HCT116 (cell line): Measurements from ENCODE around the gene DBN1. TPM values are rescaled to one million over a fixed set of nuclear protein-coding genes. Genes with fewer than 3 reads are reported as not detected.

ENCODE experiments used
- ATAC-seq: fragments of 200-7000 bp; cut with Tn5 transposase; 2 replicates; pipeline ENCODE4 v1.9.1; 2020; ENCODE audit warnings: mild to moderate bottlenecking, moderate library complexity
- BruUV-seq: library from RNA; stranded (reverse); fragments of 400-500 nt; replicated peaks from 2 replicates; lab custom pipeline; 2021; lab: Mats Ljungman, UMichigan
- CTCF ChIA-PET: fragments of 300-600 bp; sonication (Branson Sonifier 250); formaldehyde crosslinking; loops from one replicate; lab custom pipeline; 2021; ENCODE audit warnings: antibody characterized with exemption; lab: Charles Lee
- POLR2A ChIA-PET: fragments of 300-600, 350-600 bp; sonication (Branson Sonifier 250); formaldehyde crosslinking; loops from one replicate; lab custom pipeline; 2021; ENCODE audit warnings: antibody characterized with exemption; lab: Charles Lee
- RAD21 ChIA-PET, 2 experiments: fragments of 300-600 bp; sonication (Branson Sonifier 250); formaldehyde crosslinking; loops; one replicate each; lab custom pipeline; 2023; ENCODE audit warnings: low total read pairs in 2 of 2; ENCODE audit not compliant: uncharacterized antibody in 2 of 2, unreplicated experiment in 2 of 2, low non-redundant PET in 1 of 2; lab: Charles Lee
- DNase-seq: peaks from one replicate; pipeline ENCODE4 v3.0.0-alpha.2; 2010; ENCODE audit warnings: low read depth, low spot score
- H2AFZ ChIP-seq: fragments of 200-600 bp; shearing (Covaris generic), sonication (generic); 2 replicates; pipeline ENCODE4 v1.6.1; 2017; ENCODE audit warnings: low read depth, mixed run types, mixed read lengths, antibody characterized with exemption, low read length; ENCODE audit not compliant: poor library complexity, severe bottlenecking
- H3K27ac ChIP-seq: 2 replicates; pipeline ENCODE4 v1.5.1; 2012; ENCODE audit warnings: low read depth, low read length
- H3K27me3 ChIP-seq: fragments of 200-600 bp; sonication (generic); 2 replicates; pipeline ENCODE4 v1.6.1; 2016; ENCODE audit warnings: mixed run types, low read length, mixed read lengths; ENCODE audit not compliant: insufficient read depth
- H3K36me3 ChIP-seq, 2 experiments: fragments of 200-500 bp in 1 of 2; fragments of 200-600 bp in 1 of 2; sonication (Bioruptor generic) in 1 of 2; sonication (generic) in 1 of 2; 2 replicates each; pipeline versions ENCODE4 v1.5.1 to v1.6.1; 2014 to 2016; ENCODE audit warnings: low read length in 2 of 2, inconsistent platforms in 1 of 2, mixed read lengths in 1 of 2, mixed run types in 1 of 2; ENCODE audit not compliant: insufficient read depth in 2 of 2, control insufficient read depth in 1 of 2
- H3K4me1 ChIP-seq, 2 experiments: fragments of 200-600 bp in 1 of 2; sonication (generic) in 1 of 2; 2 replicates each; pipeline versions ENCODE4 v1.5.1 to v1.6.1; 2012 to 2017; ENCODE audit warnings: low read length in 2 of 2, inconsistent platforms in 1 of 2, mild to moderate bottlenecking in 1 of 2, mixed read lengths in 1 of 2, mixed run types in 1 of 2, moderate library complexity in 1 of 2; ENCODE audit not compliant: insufficient read depth in 2 of 2, control insufficient read depth in 1 of 2
- H3K4me2 ChIP-seq: fragments of 200-600 bp; sonication (generic); 2 replicates; pipeline ENCODE4 v1.6.1; 2017; ENCODE audit warnings: mixed run types, low read length, mixed read lengths
- H3K4me3 ChIP-seq, 2 experiments: fragments of 200-600 bp in 1 of 2; sonication (generic) in 1 of 2; replicated peaks in 1 of 2; 2 replicates each; pipeline ENCODE4 v1.5.1; 2011 to 2016; ENCODE audit warnings: low read length in 2 of 2, control low read depth in 1 of 2, low read depth in 1 of 2, mild to moderate bottlenecking in 1 of 2, mixed read lengths in 1 of 2, mixed run types in 1 of 2
- H3K79me2 ChIP-seq: fragments of 200-600 bp; sonication (generic); 2 replicates; pipeline ENCODE4 v1.6.1; 2017; ENCODE audit warnings: mild to moderate bottlenecking, mixed run types, low read length, moderate library complexity, mixed read lengths; ENCODE audit not compliant: insufficient read depth
- H3K9ac ChIP-seq: fragments of 200-600 bp; sonication (generic); 2 replicates; pipeline ENCODE4 v1.6.1; 2016; ENCODE audit warnings: low read length, mixed read lengths
- H3K9me2 ChIP-seq: fragments of 200-600 bp; sonication (generic), shearing (Covaris generic); 2 replicates; pipeline ENCODE4 v1.6.1; 2017; ENCODE audit warnings: mixed run types, mild to moderate bottlenecking, moderate library complexity; ENCODE audit not compliant: insufficient read depth
- H3K9me3 ChIP-seq, 2 experiments: fragments of 200-500 bp in 1 of 2; fragments of 200-600 bp in 1 of 2; sonication (Bioruptor generic) in 1 of 2; sonication (generic) in 1 of 2; 2 replicates each; pipeline ENCODE4 v1.6.1; 2014 to 2017; ENCODE audit warnings: low read length in 2 of 2, mixed read lengths in 2 of 2, inconsistent platforms in 1 of 2, low read depth in 1 of 2, mild to moderate bottlenecking in 1 of 2, mixed run types in 1 of 2, moderate library complexity in 1 of 2; ENCODE audit not compliant: control insufficient read depth in 1 of 2, insufficient read depth in 1 of 2
- H4K20me1 ChIP-seq: fragments of 200-600 bp; sonication (generic), shearing (Covaris generic); 2 replicates; pipeline ENCODE4 v1.6.1; 2017; ENCODE audit warnings: mixed run types, mild to moderate bottlenecking, moderate library complexity; ENCODE audit not compliant: insufficient read depth
- FOSL1 ChIP-seq: IDR thresholded peaks from 2 replicates; pipeline ENCODE4 v1.6.1; 2012; ENCODE audit warnings: low read depth
- intact Hi-C: fragments of 100-400 bp; cut with micrococcal nuclease; formaldehyde crosslinking; loops from 2 replicates; pipeline ENCODE4 v1.10.0; 2022
- total RNA-seq: library from RNA; stranded (reverse); gene quantifications from one replicate; pipeline ENCODE4 v1.2.1, GENCODE V29; 2021; ENCODE audit not compliant: unreplicated experiment
- TF ChIP-seq, protein P1 (sequence below), 3 experiments: fragments of 200-600 bp in 1 of 3; sonication (generic) in 1 of 3; IDR thresholded peaks in 2 of 3; conservative IDR thresholded peaks in 1 of 3; 2 replicates each; pipeline ENCODE4 v1.5.1; 2012 to 2017; ENCODE audit warnings: low read depth in 2 of 3, low read length in 2 of 3, antibody characterized with exemption in 1 of 3, borderline replicate concordance in 1 of 3, control low read depth in 1 of 3, mild to moderate bottlenecking in 1 of 3, mixed read lengths in 1 of 3, mixed run types in 1 of 3, moderate library complexity in 1 of 3; ENCODE audit not compliant: insufficient read depth in 1 of 3

Gene DBN1
- total RNA-seq, 1 experiment from 2014 or later, result 144 TPM

DNA sequence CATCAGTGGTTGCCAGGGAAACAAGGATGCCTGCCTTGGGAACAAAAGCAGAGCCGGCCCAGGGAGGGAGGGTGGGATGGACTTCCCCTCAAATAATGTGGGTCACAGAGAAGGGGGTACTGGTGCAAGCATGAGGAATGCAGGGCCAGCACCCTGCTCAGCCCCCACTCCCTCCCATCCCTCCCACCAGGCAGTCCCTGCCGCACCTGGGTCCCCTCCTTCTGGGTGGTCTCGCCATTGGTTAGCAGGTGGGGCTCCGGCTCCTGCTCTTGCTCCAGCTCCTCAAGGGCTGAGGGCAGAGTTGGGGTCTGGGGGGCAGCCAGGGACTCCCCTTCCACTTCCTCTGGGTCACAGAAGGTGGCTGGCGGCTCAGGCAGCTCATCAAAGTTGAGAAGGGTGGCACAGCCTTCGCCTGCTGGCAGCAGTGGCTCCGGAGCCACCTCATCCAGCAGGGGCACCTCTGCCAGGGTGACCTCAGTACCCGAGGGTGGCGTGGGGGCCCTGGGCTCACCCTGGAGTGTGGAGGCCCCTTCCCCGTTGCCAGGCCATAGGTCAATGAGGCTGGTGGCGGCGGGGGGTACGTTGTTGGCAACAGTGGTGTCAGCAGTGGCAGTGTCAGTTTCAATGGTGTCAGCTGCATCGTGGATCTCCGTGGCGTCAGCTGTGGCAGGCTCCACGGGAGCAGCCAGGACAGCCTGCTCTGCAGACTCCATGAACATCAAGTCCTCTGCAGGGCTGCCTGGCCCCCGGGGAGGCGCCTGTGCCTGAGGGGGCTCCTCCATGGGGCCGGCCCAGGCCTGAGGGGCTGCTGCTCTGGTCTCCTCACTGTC, 15.4 kb downstream of the DBN1 start:
- Histone ChIP-seq H3K4me3 (no peak overlapping the region), H3K4me1 (peaks cover 8 to 40% of the 10 kb centered on the region in 2 experiments; a peak in 3 of 4 replicates), H3K27ac (no peak overlapping the region), H3K27me3 (no peaks in the 10 kb centered on the region), H4K20me1 (no peaks in the 10 kb centered on the region), H3K9me2 (no peaks in the 10 kb centered on the region), H3K79me2 (no peaks in the 10 kb centered on the region; the same call in 1 of the 2 replicates), H3K9me3 (no peaks in the 10 kb centered on the region), H3K9ac (no peak overlapping the region), H3K4me2 (no peak overlapping the region), H2AFZ (no peak overlapping the region), H3K36me3 (peaks cover 0 to 11% of the 10 kb centered on the region in 2 experiments; a peak in 1 of 4 replicates)
- TF ChIP-seq, protein P1, sequence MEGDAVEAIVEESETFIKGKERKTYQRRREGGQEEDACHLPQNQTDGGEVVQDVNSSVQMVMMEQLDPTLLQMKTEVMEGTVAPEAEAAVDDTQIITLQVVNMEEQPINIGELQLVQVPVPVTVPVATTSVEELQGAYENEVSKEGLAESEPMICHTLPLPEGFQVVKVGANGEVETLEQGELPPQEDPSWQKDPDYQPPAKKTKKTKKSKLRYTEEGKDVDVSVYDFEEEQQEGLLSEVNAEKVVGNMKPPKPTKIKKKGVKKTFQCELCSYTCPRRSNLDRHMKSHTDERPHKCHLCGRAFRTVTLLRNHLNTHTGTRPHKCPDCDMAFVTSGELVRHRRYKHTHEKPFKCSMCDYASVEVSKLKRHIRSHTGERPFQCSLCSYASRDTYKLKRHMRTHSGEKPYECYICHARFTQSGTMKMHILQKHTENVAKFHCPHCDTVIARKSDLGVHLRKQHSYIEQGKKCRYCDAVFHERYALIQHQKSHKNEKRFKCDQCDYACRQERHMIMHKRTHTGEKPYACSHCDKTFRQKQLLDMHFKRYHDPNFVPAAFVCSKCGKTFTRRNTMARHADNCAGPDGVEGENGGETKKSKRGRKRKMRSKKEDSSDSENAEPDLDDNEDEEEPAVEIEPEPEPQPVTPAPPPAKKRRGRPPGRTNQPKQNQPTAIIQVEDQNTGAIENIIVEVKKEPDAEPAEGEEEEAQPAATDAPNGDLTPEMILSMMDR (IDR thresholded peaks at IDR 0.05 in 2 of 3, conservative IDR thresholded peaks at IDR 0.05 in 1 of 3; ENCODE audit: borderline replicate concordance in 1 of 3, insufficient read depth in 1 of 3, low read depth in 2 of 3, low read length in 2 of 3), result no peak
- no peak for TF ChIP-seq FOSL1
- DNase-seq (no peak), ATAC-seq (no peak)
- no TSS peak for BruUV-seq
- POLR2A ChIA-PET, result interaction anchor here (0.8 to 1.7 kb wide), 9 partner anchors 10 to 150 kb away, joined by 3 to 9 read pairs (median 4); partner anchors contain the start of gene PDLIM7
- CTCF ChIA-PET, result interaction anchor here (0.8 to 6.8 kb wide), 19 partner anchors 8 to 345 kb away, joined by 3 to 85 read pairs (median 4); partner anchors contain the start of genes GRK6, PDLIM7 and PFN3
- intact Hi-C loops, result loop anchor here (1.0 to 2.0 kb wide), 2 partner anchors 38 to 343 kb away; no protein-coding TSS in a partner anchor
- RAD21 ChIA-PET, result interaction anchor here (0.5 to 1.2 kb wide), 2 partner anchors 7 to 54 kb away, joined by 3 read pairs; no protein-coding TSS in a partner anchor
